ENCODE measurements around the gene ADH4. TPM values are rescaled to one million over a fixed set of nuclear protein-coding genes. Genes with fewer than 3 reads are reported as not detected.

ADH4 gene
- total and polyA plus RNA-seq, 9 of the 15 experiments (the other 6 are each of a cell fraction or from before 2014, with no cell fraction given) = not detected

DNA sequence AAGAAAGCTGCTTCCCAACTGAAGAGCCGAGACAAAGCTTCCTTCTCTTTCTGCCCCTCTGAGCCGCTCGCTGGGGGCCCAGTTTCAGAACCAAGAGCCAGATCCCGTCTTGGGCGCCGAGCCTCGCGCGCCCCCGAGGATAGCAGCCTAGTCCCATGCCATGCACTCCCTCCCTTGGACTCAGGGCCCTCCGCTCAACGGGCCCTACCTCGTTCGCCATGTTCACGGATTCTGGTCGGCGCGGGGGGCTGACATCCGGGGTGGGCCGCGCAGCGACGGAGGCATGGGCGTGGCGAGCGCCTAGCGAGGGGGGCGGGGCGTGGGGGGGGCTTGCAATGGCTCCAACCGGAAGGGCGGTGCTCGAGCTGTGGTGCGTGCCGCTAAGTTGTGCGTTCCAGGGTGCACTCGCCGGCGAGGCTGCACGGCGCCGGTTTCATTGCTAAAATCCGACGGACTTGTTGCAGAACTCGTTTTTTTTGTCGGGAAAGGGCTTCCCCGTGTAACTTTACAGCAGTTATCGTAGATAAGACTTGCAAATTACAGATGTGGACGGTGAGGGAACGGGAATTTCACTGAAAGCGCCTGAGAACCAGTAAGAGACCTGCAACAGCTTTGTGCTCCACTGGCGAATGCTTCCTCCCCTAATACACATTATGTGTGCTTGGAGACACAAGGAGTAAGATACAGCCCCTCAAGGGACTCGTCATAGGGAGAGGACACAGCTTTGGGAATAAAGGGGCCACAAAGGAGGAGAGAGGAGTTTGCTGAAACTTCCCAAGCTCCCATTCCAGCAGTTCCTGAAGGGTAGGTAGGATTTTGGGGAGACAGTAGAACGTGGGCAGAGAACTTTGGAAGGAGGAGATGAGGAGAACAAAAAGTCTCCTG is 55.4 kb downstream of the ADH4 start, which contains the start of gene ADH5 (continued):
- 0 out of 2 replicates have a peak, but pooled peaks have one; percentile 71 for TF ChIP-seq FOXP4 (CRISPR knock-in tag; IDR thresholded peaks at IDR 0.05; ENCODE audit: borderline replicate concordance)
- TF ChIP-seq OTX1 (CRISPR knock-in tag; IDR thresholded peaks at IDR 0.05) = no peak
- no peak for TF ChIP-seq KHSRP (IDR thresholded peaks at IDR 0.05)
- no peak for TF ChIP-seq SREBF1 (IDR thresholded peaks at IDR 0.05; ENCODE audit: borderline replicate concordance, low read depth, low read length)
- TF ChIP-seq EZH2 (IDR thresholded peaks at IDR 0.05; ENCODE audit: borderline replicate concordance, low read depth, low read length) = no peak
- TF ChIP-seq CGGBP1 (CRISPR knock-in tag; IDR thresholded peaks at IDR 0.05) = peak; percentile 5; the same call in 1 of the 2 replicates
- TF ChIP-seq, protein P1, sequence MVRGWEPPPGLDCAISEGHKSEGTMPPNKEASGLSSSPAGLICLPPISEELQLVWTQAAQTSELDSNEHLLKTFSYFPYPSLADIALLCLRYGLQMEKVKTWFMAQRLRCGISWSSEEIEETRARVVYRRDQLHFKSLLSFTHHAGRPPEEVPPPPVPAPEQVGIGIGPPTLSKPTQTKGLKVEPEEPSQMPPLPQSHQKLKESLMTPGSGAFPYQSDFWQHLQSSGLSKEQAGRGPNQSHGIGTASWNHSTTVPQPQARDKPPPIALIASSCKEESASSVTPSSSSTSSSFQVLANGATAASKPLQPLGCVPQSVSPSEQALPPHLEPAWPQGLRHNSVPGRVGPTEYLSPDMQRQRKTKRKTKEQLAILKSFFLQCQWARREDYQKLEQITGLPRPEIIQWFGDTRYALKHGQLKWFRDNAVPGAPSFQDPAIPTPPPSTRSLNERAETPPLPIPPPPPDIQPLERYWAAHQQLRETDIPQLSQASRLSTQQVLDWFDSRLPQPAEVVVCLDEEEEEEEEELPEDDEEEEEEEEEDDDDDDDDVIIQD (CRISPR knock-in tag; IDR thresholded peaks at IDR 0.05) = no peak
- TF ChIP-seq ZNF512 (tag; IDR thresholded peaks at IDR 0.05) = no peak
- TF ChIP-seq GABPB1 (CRISPR knock-in tag; IDR thresholded peaks at IDR 0.05) = peak; percentile 84
- TF ChIP-seq TRIM24 (IDR thresholded peaks at IDR 0.05) = peak in 1 of 2 experiments; percentile 42; a peak in 1 of 4 replicates
- no peak for TF ChIP-seq ZNF184 (CRISPR knock-in tag; IDR thresholded peaks at IDR 0.05)
- TF ChIP-seq NFRKB (IDR thresholded peaks at IDR 0.05; ENCODE audit: low read depth) = 0 out of 2 replicates have a peak, but pooled peaks have one; percentile 71
- TF ChIP-seq ERF (CRISPR knock-in tag; IDR thresholded peaks at IDR 0.05) = no peak
- TF ChIP-seq RBBP5 (IDR thresholded peaks at IDR 0.05; ENCODE audit: borderline replicate concordance, insufficient read depth, low read length, poor library complexity, severe bottlenecking) = peak; percentile 60
- no peak for TF ChIP-seq TRIM28 (IDR thresholded peaks at IDR 0.05)
- 0 out of 2 replicates have a peak, but pooled peaks have one; percentile 4 for TF ChIP-seq JUND (IDR thresholded peaks at IDR 0.05; ENCODE audit: borderline replicate concordance, low read depth, low read length)
- no peak; the same call in 2 of the 3 replicates for TF ChIP-seq JUND (tag; IDR thresholded peaks at IDR 0.05; ENCODE audit: borderline replicate concordance, low read depth, low read length)
- TF ChIP-seq MEIS2 (IDR thresholded peaks at IDR 0.05; ENCODE audit: partially characterized antibody) = no peak
- TF ChIP-seq CBX8 (IDR thresholded peaks at IDR 0.05; ENCODE audit: borderline replicate concordance, extremely low read depth, low read depth, low read length, poor library complexity, severe bottlenecking) = no peak
- no peak for TF ChIP-seq HDAC8 (tag; IDR thresholded peaks at IDR 0.05)
- TF ChIP-seq TARDBP (IDR thresholded peaks at IDR 0.05) = no peak
- TF ChIP-seq BCOR (IDR thresholded peaks at IDR 0.05) = no peak
- no peak for TF ChIP-seq ZSCAN32 (CRISPR knock-in tag; IDR thresholded peaks at IDR 0.05)
- no peak for TF ChIP-seq ZNF384 (IDR thresholded peaks at IDR 0.05; ENCODE audit: low read depth, low read length)

Data from K562 (cell line).